ENCODE results near the gene FAM204A.

FAM204A gene

GRCh38 chr10:118305730-118306129 lies 36.4 kb downstream of the FAM204A start:
- Histone ChIP-seq H3K27me3 (ENCODE audit: low read depth, low read length) (no peaks in the 10 kb centered on the region), H3K36me3 (ENCODE audit: control insufficient read depth in 1 of 2, insufficient read depth in 2 of 2, low read length in 2 of 2) (peaks cover 14 to 23% of the 10 kb centered on the region in 2 donors), H3K4me3 (ENCODE audit: low read depth in 1 of 2, low read length in 2 of 2) (no peak overlapping the region), H3K27ac (ENCODE audit: low read length) (no peak overlapping the region), H3K9me3 (ENCODE audit: control insufficient read depth in 1 of 2, low read length in 2 of 2) (no peaks in the 10 kb centered on the region), H3K4me1 (ENCODE audit: control insufficient read depth in 1 of 2, insufficient read depth in 2 of 2, low read length in 2 of 2) (peaks cover 0 to 30% of the 10 kb centered on the region in 2 donors)

- peaks cover 14 to 20% of the 10 kb centered on the region in 2 donors for H3K36me3 ChIP-seq (ENCODE audit: control insufficient read depth in 1 of 2, insufficient read depth in 2 of 2, low read length in 2 of 2)
- no peak overlapping the region for H3K4me3 ChIP-seq (ENCODE audit: low read depth in 1 of 2, low read length in 2 of 2)
- H3K27ac ChIP-seq (ENCODE audit: low read length) = no peak overlapping the region
- H3K9me3 ChIP-seq (ENCODE audit: control insufficient read depth in 1 of 2, low read length in 2 of 2) = no peaks in the 10 kb centered on the region
- H3K4me1 ChIP-seq (ENCODE audit: control insufficient read depth in 1 of 2, insufficient read depth in 2 of 2, low read length in 2 of 2) = peaks cover 0 to 30% of the 10 kb centered on the region in 2 donors
- no peaks in the 10 kb centered on the region for H3K27me3 ChIP-seq (ENCODE audit: low read depth, low read length)
These were observed 37.6 kb downstream of the FAM204A start for GRCh38 chr10:118304521-118304920.

GRCh38 chr10:118301211-118301610 lies 40.9 kb downstream of the FAM204A start:
- Histone ChIP-seq H3K4me3 (ENCODE audit: low read depth in 1 of 2, low read length in 2 of 2) (no peak overlapping the region), H3K36me3 (ENCODE audit: control insufficient read depth in 1 of 2, insufficient read depth in 2 of 2, low read length in 2 of 2) (peaks cover 4 to 13% of the 10 kb centered on the region in 2 donors), H3K27me3 (ENCODE audit: low read depth, low read length) (no peaks in the 10 kb centered on the region), H3K4me1 (ENCODE audit: control insufficient read depth in 1 of 2, insufficient read depth in 2 of 2, low read length in 2 of 2) (peaks cover 0 to 10% of the 10 kb centered on the region in 2 donors), H3K27ac (ENCODE audit: low read length) (no peak overlapping the region), H3K9me3 (ENCODE audit: control insufficient read depth in 1 of 2, low read length in 2 of 2) (no peaks in the 10 kb centered on the region)

GRCh38 chr10:118300320-118300719 lies 41.8 kb downstream of the FAM204A start:
- Histone ChIP-seq H3K27me3 (ENCODE audit: low read depth, low read length) (no peaks in the 10 kb centered on the region), H3K4me1 (ENCODE audit: control insufficient read depth in 1 of 2, insufficient read depth in 2 of 2, low read length in 2 of 2) (peaks cover 0 to 10% of the 10 kb centered on the region in 2 donors), H3K4me3 (ENCODE audit: low read depth in 1 of 2, low read length in 2 of 2) (no peak overlapping the region), H3K36me3 (ENCODE audit: control insufficient read depth in 1 of 2, insufficient read depth in 2 of 2, low read length in 2 of 2) (peaks cover 4 to 9% of the 10 kb centered on the region in 2 donors), H3K27ac (ENCODE audit: low read length) (no peak overlapping the region), H3K9me3 (ENCODE audit: control insufficient read depth in 1 of 2, low read length in 2 of 2) (no peaks in the 10 kb centered on the region)

- no peak overlapping the region for H3K27ac ChIP-seq (ENCODE audit: low read length)
- no peak overlapping the region for H3K4me3 ChIP-seq (ENCODE audit: low read depth in 1 of 2, low read length in 2 of 2)
- H3K27me3 ChIP-seq (ENCODE audit: low read depth, low read length) = no peaks in the 10 kb centered on the region
- no peaks in the 10 kb centered on the region for H3K36me3 ChIP-seq (ENCODE audit: control insufficient read depth in 1 of 2, insufficient read depth in 2 of 2, low read length in 2 of 2)
- H3K9me3 ChIP-seq (ENCODE audit: control insufficient read depth in 1 of 2, low read length in 2 of 2) = no peaks in the 10 kb centered on the region
- peaks cover 0 to 10% of the 10 kb centered on the region in 2 donors for H3K4me1 ChIP-seq (ENCODE audit: control insufficient read depth in 1 of 2, insufficient read depth in 2 of 2, low read length in 2 of 2)
These were observed 43.3 kb downstream of the FAM204A start for GRCh38 chr10:118298787-118299186.

- Histone ChIP-seq H3K27ac (ENCODE audit: low read length) (no peak overlapping the region), H3K4me1 (ENCODE audit: control insufficient read depth in 1 of 2, insufficient read depth in 2 of 2, low read length in 2 of 2) (no peaks in the 10 kb centered on the region), H3K4me3 (ENCODE audit: low read depth in 1 of 2, low read length in 2 of 2) (no peak overlapping the region), H3K27me3 (ENCODE audit: low read depth, low read length) (no peaks in the 10 kb centered on the region), H3K36me3 (ENCODE audit: control insufficient read depth in 1 of 2, insufficient read depth in 2 of 2, low read length in 2 of 2) (no peaks in the 10 kb centered on the region), H3K9me3 (ENCODE audit: control insufficient read depth in 1 of 2, low read length in 2 of 2) (no peaks in the 10 kb centered on the region)
These were observed 51.0 kb downstream of the FAM204A start for GRCh38 chr10:118291122-118291521.

GRCh38 chr10:118290471-118290995 lies 51.6 kb downstream of the FAM204A start:
- Histone ChIP-seq H3K27me3 (ENCODE audit: low read depth, low read length) (no peaks in the 10 kb centered on the region), H3K36me3 (ENCODE audit: control insufficient read depth in 1 of 2, insufficient read depth in 2 of 2, low read length in 2 of 2) (no peaks in the 10 kb centered on the region), H3K9me3 (ENCODE audit: control insufficient read depth in 1 of 2, low read length in 2 of 2) (no peaks in the 10 kb centered on the region), H3K4me3 (ENCODE audit: low read depth in 1 of 2, low read length in 2 of 2) (no peak overlapping the region), H3K27ac (ENCODE audit: low read length) (no peak overlapping the region), H3K4me1 (ENCODE audit: control insufficient read depth in 1 of 2, insufficient read depth in 2 of 2, low read length in 2 of 2) (no peaks in the 10 kb centered on the region)

- Histone ChIP-seq H3K4me3 (ENCODE audit: low read depth in 1 of 2, low read length in 2 of 2) (no peak overlapping the region), H3K4me1 (ENCODE audit: control insufficient read depth in 1 of 2, insufficient read depth in 2 of 2, low read length in 2 of 2) (no peaks in the 10 kb centered on the region), H3K36me3 (ENCODE audit: control insufficient read depth in 1 of 2, insufficient read depth in 2 of 2, low read length in 2 of 2) (no peaks in the 10 kb centered on the region), H3K9me3 (ENCODE audit: control insufficient read depth in 1 of 2, low read length in 2 of 2) (no peaks in the 10 kb centered on the region), H3K27me3 (ENCODE audit: low read depth, low read length) (no peaks in the 10 kb centered on the region), H3K27ac (ENCODE audit: low read length) (no peak overlapping the region)
These were observed 54.9 kb downstream of the FAM204A start for GRCh38 chr10:118287076-118287806.

- H3K4me3 ChIP-seq (ENCODE audit: low read depth in 1 of 2, low read length in 2 of 2) = no peak overlapping the region
- H3K36me3 ChIP-seq (ENCODE audit: control insufficient read depth in 1 of 2, insufficient read depth in 2 of 2, low read length in 2 of 2) = no peaks in the 10 kb centered on the region
- no peaks in the 10 kb centered on the region for H3K4me1 ChIP-seq (ENCODE audit: control insufficient read depth in 1 of 2, insufficient read depth in 2 of 2, low read length in 2 of 2)
- no peaks in the 10 kb centered on the region for H3K9me3 ChIP-seq (ENCODE audit: control insufficient read depth in 1 of 2, low read length in 2 of 2)
- H3K27me3 ChIP-seq (ENCODE audit: low read depth, low read length) = no peaks in the 10 kb centered on the region
- no peak overlapping the region for H3K27ac ChIP-seq (ENCODE audit: low read length)
These were observed 55.9 kb downstream of the FAM204A start for GRCh38 chr10:118286051-118286838.

GRCh38 chr10:118282670-118283069 lies 59.5 kb downstream of the FAM204A start:
- Histone ChIP-seq H3K27ac (ENCODE audit: low read length) (no peak overlapping the region), H3K4me3 (ENCODE audit: low read depth in 1 of 2, low read length in 2 of 2) (no peak overlapping the region), H3K9me3 (ENCODE audit: control insufficient read depth in 1 of 2, low read length in 2 of 2) (peaks cover 0 to 11% of the 10 kb centered on the region in 2 donors), H3K27me3 (ENCODE audit: low read depth, low read length) (no peaks in the 10 kb centered on the region), H3K36me3 (ENCODE audit: control insufficient read depth in 1 of 2, insufficient read depth in 2 of 2, low read length in 2 of 2) (no peaks in the 10 kb centered on the region), H3K4me1 (ENCODE audit: control insufficient read depth in 1 of 2, insufficient read depth in 2 of 2, low read length in 2 of 2) (no peaks in the 10 kb centered on the region)

- no peak overlapping the region for H3K4me3 ChIP-seq (ENCODE audit: low read depth in 1 of 2, low read length in 2 of 2)
- H3K27me3 ChIP-seq (ENCODE audit: low read depth, low read length) = no peaks in the 10 kb centered on the region
- H3K9me3 ChIP-seq (ENCODE audit: control insufficient read depth in 1 of 2, low read length in 2 of 2) = peaks cover 0 to 12% of the 10 kb centered on the region in 2 donors
- H3K27ac ChIP-seq (ENCODE audit: low read length) = no peak overlapping the region
- H3K4me1 ChIP-seq (ENCODE audit: control insufficient read depth in 1 of 2, insufficient read depth in 2 of 2, low read length in 2 of 2) = no peaks in the 10 kb centered on the region
- no peaks in the 10 kb centered on the region for H3K36me3 ChIP-seq (ENCODE audit: control insufficient read depth in 1 of 2, insufficient read depth in 2 of 2, low read length in 2 of 2)
These were observed 63.5 kb downstream of the FAM204A start for GRCh38 chr10:118278649-118279048.
